Measurements from ENCODE around the gene SOCS3. TPM values are rescaled to one million over a fixed set of nuclear protein-coding genes. Genes with fewer than 3 reads are reported as not detected.

Gene SOCS3
- total RNA-seq, 1 donor from 2014 or later: 13.4 TPM

DNA sequence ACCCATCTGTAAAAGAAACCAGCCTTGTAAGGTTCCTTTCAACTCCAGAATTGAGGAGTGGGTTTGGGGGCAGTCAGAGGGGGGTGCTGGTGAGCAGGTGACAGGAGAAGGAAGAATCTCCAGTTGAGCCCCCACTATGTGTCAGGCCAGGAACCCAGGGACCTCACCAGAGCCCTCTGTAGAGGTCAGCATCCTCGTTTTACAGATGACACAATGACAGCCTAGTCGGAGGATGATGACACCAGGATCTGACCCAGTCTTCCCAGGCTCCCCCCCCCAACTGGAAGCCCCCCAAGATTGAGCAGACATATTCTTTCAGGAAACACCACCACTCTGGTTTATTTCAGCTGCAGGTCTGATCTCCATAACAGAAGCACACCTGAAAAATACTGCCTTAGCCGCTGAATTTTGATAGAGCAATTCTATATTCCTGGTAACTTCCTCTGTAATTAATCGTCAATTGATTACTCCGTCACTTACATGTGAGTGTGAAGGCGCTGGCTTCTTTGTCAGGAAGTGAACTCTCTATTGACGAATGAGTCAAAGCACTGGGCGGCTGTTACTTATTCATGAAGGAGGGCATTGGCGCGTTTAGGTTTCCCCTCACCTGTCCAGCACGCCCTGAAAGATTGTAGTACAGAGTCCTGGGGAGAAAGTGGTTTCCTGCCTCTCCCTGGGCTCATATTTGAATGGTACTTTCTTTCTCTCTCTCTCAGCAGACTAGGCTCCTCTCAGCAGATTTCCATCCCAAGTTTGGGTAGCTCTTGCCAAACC lies 21.2 kb downstream of the SOCS3 start:
- no peak for FAIRE-seq

GRCh38 chr17:78337244-78338109 lies 22.4 kb downstream of the SOCS3 start:
- Histone ChIP-seq H2AFZ (ENCODE audit: low read depth, low read length) (no peak overlapping the region), H3K79me2 (ENCODE audit: insufficient read depth, low read length) (no peaks in the 10 kb centered on the region), H3K36me3 (ENCODE audit: insufficient read depth, low read length) (no peaks in the 10 kb centered on the region), H3K9ac (ENCODE audit: low read length) (peak overlapping the region; percentile 24), H3K27me3 (ENCODE audit: insufficient read depth, low read length) (no peaks in the 10 kb centered on the region), H3K4me3 (ENCODE audit: insufficient read depth, low read depth, low read length) (no peak overlapping the region), H3K27ac (ENCODE audit: low read depth, low read length) (peak overlapping the region; percentile 59), H3K4me1 (ENCODE audit: insufficient read depth, low read length) (peaks cover 26% of the 10 kb centered on the region), H3K4me2 (ENCODE audit: low read length) (peak overlapping the region; percentile 45), H3K9me3 (ENCODE audit: insufficient read depth, low read depth, low read length) (no peaks in the 10 kb centered on the region), H4K20me1 (ENCODE audit: insufficient read depth, low read length) (no peaks in the 10 kb centered on the region)
- Mint-ChIP-seq H3K36me3 (ENCODE audit: low read depth, unreplicated experiment) (no peaks in the 10 kb centered on the region), H3K4me3 (ENCODE audit: unreplicated experiment) (no peak overlapping the region), H3K27ac (ENCODE audit: unreplicated experiment) (no peak overlapping the region), H3K4me1 (ENCODE audit: low read depth, unreplicated experiment) (peaks cover 29% of the 10 kb centered on the region), H3K27me3 (ENCODE audit: low read depth, unreplicated experiment) (no peaks in the 10 kb centered on the region), H3K9me3 (ENCODE audit: unreplicated experiment) (peaks cover 2% of the 10 kb centered on the region)
- TF ChIP-seq, protein P1, sequence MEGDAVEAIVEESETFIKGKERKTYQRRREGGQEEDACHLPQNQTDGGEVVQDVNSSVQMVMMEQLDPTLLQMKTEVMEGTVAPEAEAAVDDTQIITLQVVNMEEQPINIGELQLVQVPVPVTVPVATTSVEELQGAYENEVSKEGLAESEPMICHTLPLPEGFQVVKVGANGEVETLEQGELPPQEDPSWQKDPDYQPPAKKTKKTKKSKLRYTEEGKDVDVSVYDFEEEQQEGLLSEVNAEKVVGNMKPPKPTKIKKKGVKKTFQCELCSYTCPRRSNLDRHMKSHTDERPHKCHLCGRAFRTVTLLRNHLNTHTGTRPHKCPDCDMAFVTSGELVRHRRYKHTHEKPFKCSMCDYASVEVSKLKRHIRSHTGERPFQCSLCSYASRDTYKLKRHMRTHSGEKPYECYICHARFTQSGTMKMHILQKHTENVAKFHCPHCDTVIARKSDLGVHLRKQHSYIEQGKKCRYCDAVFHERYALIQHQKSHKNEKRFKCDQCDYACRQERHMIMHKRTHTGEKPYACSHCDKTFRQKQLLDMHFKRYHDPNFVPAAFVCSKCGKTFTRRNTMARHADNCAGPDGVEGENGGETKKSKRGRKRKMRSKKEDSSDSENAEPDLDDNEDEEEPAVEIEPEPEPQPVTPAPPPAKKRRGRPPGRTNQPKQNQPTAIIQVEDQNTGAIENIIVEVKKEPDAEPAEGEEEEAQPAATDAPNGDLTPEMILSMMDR (IDR thresholded peaks at IDR 0.05; ENCODE audit: insufficient read depth, low read depth, low read length): no peak
- TF ChIP-seq EZH2 (IDR thresholded peaks at IDR 0.05; ENCODE audit: insufficient read depth, low read length): no peak
- peak; percentile 76 for DNase-seq (ENCODE audit: low read depth)
- no peak for FAIRE-seq

More for the DNA sequence above, 21.2 kb downstream of the SOCS3 start:
- H3K27ac Mint-ChIP-seq (ENCODE audit: unreplicated experiment): peak overlapping the region; percentile 26
- Histone ChIP-seq H2AFZ (ENCODE audit: low read depth, low read length) (no peak overlapping the region), H3K4me3 (ENCODE audit: insufficient read depth, low read depth, low read length) (no peak overlapping the region), H3K27me3 (ENCODE audit: insufficient read depth, low read length) (no peaks in the 10 kb centered on the region), H3K36me3 (ENCODE audit: insufficient read depth, low read length) (no peaks in the 10 kb centered on the region), H3K4me1 (ENCODE audit: insufficient read depth, low read length) (peaks cover 37% of the 10 kb centered on the region), H4K20me1 (ENCODE audit: insufficient read depth, low read length) (no peaks in the 10 kb centered on the region), H3K9ac (ENCODE audit: low read length) (no peak overlapping the region), H3K79me2 (ENCODE audit: insufficient read depth, low read length) (no peaks in the 10 kb centered on the region), H3K9me3 (ENCODE audit: insufficient read depth, low read depth, low read length) (no peaks in the 10 kb centered on the region), H3K27ac (ENCODE audit: low read depth, low read length) (no peak overlapping the region), H3K4me2 (ENCODE audit: low read length) (no peak overlapping the region)
- H3K36me3 Mint-ChIP-seq (ENCODE audit: low read depth, unreplicated experiment): no peaks in the 10 kb centered on the region
- no peak for TF ChIP-seq EZH2 (IDR thresholded peaks at IDR 0.05; ENCODE audit: insufficient read depth, low read length)
- TF ChIP-seq, protein P1 (IDR thresholded peaks at IDR 0.05; ENCODE audit: insufficient read depth, low read depth, low read length): no peak
- peaks cover 33% of the 10 kb centered on the region for H3K4me1 Mint-ChIP-seq (ENCODE audit: low read depth, unreplicated experiment)
- no peaks in the 10 kb centered on the region for H3K9me3 Mint-ChIP-seq (ENCODE audit: unreplicated experiment)
- no peak for DNase-seq (ENCODE audit: low read depth)
- no peaks in the 10 kb centered on the region for H3K27me3 Mint-ChIP-seq (ENCODE audit: low read depth, unreplicated experiment)
- H3K4me3 Mint-ChIP-seq (ENCODE audit: unreplicated experiment): no peak overlapping the region

Data from astrocyte (in vitro differentiated cells and primary cell).